ENCODE results near the gene RPTOR.

GRCh38 chr17:80751070-80751945, 206.7 kb downstream of the RPTOR start:
- TF ChIP-seq EZH2 (IDR thresholded peaks at IDR 0.05; ENCODE audit: insufficient read depth, poor library complexity, severe bottlenecking) (no peak), EZH2phosphoT487 (IDR thresholded peaks at IDR 0.05; ENCODE audit: insufficient read depth, low read depth) (no peak; the same call in 1 of the 2 replicates)
